ENCODE data around the gene DGKG.
A peak's percentile ranks its signal among the peaks of the same experiment; 100 is the strongest.

The DGKG gene

GRCh38 chr3:186284349-186284652 is 77.7 kb downstream of the DGKG start:
- no peak for TF ChIP-seq CTCF (IDR thresholded peaks at IDR 0.05; ENCODE audit: low read depth, low read length, missing control alignments)
- no peak overlapping the region for H3K4me3 ChIP-seq (ENCODE audit: low read depth, low read length)
- DNase-seq (ENCODE audit: low read depth): no peak

GRCh38 chr3:186283651-186284348 is 78.2 kb downstream of the DGKG start:
- no peak overlapping the region for H3K4me3 ChIP-seq (ENCODE audit: low read depth, low read length)
- TF ChIP-seq CTCF (IDR thresholded peaks at IDR 0.05; ENCODE audit: low read depth, low read length, missing control alignments): no peak
- DNase-seq (ENCODE audit: low read depth): no peak

- TF ChIP-seq CTCF (IDR thresholded peaks at IDR 0.05; ENCODE audit: low read depth, low read length, missing control alignments): no peak
Measured at GRCh38 chr3:186283096-186283495, 78.9 kb downstream of the DGKG start.

GRCh38 chr3:186281176-186281575 is 80.9 kb downstream of the DGKG start:
- H3K4me3 ChIP-seq (ENCODE audit: low read depth, low read length): no peak overlapping the region
- no peak for DNase-seq (ENCODE audit: low read depth)
- no peak for TF ChIP-seq CTCF (IDR thresholded peaks at IDR 0.05; ENCODE audit: low read depth, low read length, missing control alignments)

More at GRCh38 chr3:186283096-186283495, 78.9 kb downstream of the DGKG start:
- no peak for DNase-seq (ENCODE audit: low read depth)
- no peak overlapping the region for H3K4me3 ChIP-seq (ENCODE audit: low read depth, low read length)

DNA sequence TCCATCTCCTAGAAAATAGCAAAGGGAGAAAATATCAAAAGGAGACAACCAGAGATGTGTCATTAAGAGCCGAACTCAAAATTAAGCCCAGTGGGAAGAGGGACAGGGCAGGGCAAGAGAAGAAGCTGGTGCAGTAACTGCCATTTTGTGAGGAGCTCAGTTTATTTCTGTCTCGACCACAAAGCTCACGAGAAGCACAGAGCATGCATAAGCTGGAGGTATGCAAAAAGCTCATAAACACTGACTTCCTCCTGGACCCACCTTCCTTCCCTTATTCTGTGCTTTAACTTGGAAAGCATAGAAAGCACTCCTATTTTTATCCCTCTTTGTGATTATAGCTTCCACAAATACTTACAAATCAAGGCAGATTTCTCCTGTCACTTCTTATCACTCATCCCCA is 81.3 kb downstream of the DGKG start:
- H3K4me3 ChIP-seq (ENCODE audit: low read depth, low read length): no peak overlapping the region
- no peak for DNase-seq (ENCODE audit: low read depth)
- no peak for TF ChIP-seq CTCF (IDR thresholded peaks at IDR 0.05; ENCODE audit: low read depth, low read length, missing control alignments)

DNA sequence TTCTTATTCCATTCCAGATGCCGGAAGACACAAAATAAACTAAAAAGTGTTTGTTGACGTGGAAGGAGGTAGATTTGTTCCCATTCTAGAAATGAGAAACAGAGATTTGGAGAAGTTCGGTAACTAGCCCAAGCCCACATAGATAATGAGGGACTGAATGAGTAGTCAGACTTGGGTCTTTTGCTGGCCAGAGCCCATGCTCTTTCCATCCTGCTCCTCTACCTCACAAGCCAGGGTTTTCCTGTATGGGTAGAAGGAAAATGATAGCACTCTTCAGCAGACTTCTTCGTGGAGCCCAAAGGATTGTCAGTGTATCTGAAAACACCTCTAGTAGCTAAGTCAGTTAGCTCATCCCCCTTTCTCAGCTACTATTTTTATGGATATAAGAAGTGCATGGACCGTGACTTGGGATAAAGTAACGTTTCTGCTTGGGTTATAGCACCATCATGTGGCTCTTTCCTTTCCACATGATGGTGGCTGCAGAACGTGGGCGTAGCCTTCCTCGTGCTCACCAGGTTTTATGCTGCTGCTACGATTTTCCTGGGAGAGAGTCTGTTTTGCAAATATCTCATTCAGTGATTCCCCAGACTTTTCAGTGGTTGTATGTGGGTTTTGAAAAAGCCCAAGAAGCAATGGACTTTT is 84.6 kb downstream of the DGKG start:
- no peak overlapping the region for H3K4me3 ChIP-seq (ENCODE audit: low read depth, low read length)
- TF ChIP-seq CTCF (IDR thresholded peaks at IDR 0.05; ENCODE audit: low read depth, low read length, missing control alignments): peak; percentile 1
- no peak for DNase-seq (ENCODE audit: low read depth)

DNA sequence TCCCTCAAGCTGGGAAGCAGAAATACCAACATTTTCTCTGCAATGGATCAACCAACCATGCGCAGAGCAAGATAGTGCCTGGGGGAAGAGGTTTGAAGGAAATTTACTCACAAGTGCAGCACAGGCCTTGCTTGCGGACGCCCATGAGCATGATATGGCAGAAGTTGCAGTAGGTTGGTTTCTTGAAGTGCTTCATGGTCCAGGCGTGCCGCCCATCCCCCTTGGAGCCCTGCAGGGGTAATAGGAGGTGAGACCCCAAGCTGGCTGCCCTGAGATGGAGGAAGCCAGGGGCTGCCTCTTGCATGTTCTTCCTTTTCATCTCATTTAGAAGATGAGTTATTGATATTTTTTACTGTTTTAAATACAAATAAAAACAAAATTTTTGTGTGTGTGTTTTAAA is 86.6 kb downstream of the DGKG start:
- no peak for TF ChIP-seq CTCF (IDR thresholded peaks at IDR 0.05; ENCODE audit: low read depth, low read length, missing control alignments)
- no peak for DNase-seq (ENCODE audit: low read depth)
- no peak overlapping the region for H3K4me3 ChIP-seq (ENCODE audit: low read depth, low read length)
